ENCODE measurements around the gene PRKCH. TPM values are rescaled to one million over a fixed set of nuclear protein-coding genes. Genes with fewer than 3 reads are reported as not detected.

Gene PRKCH
- total RNA-seq, 1 donor from 2014 or later = 0.30 TPM

DNA sequence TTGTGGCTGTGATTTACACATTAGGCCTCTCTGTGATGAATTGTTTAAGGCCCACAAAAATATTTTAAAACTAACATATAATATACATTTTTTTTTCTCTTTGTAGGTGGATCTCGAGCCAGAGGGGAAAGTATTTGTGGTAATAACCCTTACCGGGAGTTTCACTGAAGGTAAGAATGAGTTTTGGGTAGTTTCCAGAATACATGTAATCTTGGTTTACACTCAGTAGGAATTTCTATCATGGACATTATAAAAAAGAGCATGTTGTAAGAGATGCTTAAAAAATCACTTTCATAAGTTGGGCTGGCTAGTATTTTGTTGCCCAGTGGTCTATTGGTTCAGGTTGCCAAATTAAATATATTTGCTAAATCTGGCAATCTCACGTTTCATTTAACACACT is 69.7 kb downstream of the PRKCH start:
- no peak for TF ChIP-seq CTCF (conservative IDR thresholded peaks at IDR 0.05)
- H3K27ac Mint-ChIP-seq (ENCODE audit: unreplicated experiment) = no peak overlapping the region
- H3K4me1 Mint-ChIP-seq = peaks cover 5% of the 10 kb centered on the region
- no peaks in the 10 kb centered on the region for H3K9me3 Mint-ChIP-seq
- no peak for DNase-seq (ENCODE audit: low read depth, low spot score)
- no peaks in the 10 kb centered on the region for H3K36me3 Mint-ChIP-seq (ENCODE audit: low read depth)
- H3K4me3 Mint-ChIP-seq = no peak overlapping the region
- no peaks in the 10 kb centered on the region for H3K27me3 Mint-ChIP-seq (ENCODE audit: low read depth)

DNA sequence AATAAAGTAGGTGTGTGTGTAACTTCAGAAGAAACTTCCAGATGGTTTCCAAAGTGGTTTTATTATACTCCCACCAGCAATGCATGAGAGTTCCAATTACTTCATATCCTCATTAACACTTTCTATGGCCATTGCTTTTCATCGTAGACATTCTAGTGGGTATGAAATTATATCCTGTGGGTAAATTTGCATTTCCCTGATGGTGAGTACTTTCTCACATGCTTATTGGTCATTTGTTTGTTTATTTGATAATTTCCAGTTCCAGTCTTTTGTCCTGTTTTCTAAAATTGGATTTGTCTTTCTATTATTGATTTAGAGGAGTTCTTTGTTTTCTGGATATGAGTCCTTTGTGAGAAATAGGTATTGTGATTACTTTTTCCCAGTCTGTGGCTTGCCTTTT is 70.9 kb downstream of the PRKCH start:
- no peak overlapping the region for H3K4me3 Mint-ChIP-seq

DNA sequence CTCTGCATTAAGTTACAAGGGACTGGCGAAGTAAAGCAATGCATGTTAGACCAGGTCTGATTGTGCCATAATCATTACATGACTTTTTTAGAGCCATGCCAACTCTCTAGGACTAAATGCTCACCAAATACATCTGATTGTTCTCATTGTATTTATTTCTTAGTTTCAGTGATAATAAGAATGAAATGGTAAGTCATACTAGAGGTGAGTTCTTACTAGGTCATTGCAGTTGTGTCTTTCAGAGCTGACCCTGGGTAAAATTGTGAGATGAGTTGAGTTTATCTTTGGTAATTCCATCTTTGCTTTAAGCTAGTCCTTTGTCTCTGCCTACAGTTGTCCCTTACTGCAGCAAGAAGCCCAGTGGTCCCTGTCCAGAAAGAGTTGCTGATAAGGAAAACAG is 73.2 kb downstream of the PRKCH start:
- Mint-ChIP-seq H3K4me1 (peaks cover 5% of the 10 kb centered on the region), H3K36me3 (ENCODE audit: low read depth) (no peaks in the 10 kb centered on the region), H3K9me3 (no peaks in the 10 kb centered on the region), H3K4me3 (no peak overlapping the region), H3K27ac (ENCODE audit: unreplicated experiment) (no peak overlapping the region), H3K27me3 (ENCODE audit: low read depth) (peaks cover 9% of the 10 kb centered on the region)
- no peak for TF ChIP-seq CTCF (conservative IDR thresholded peaks at IDR 0.05)
- DNase-seq (ENCODE audit: low read depth, low spot score) = no peak

More for the DNA sequence above, 70.9 kb downstream of the PRKCH start:
- TF ChIP-seq CTCF (conservative IDR thresholded peaks at IDR 0.05) = no peak
- H3K27me3 Mint-ChIP-seq (ENCODE audit: low read depth) = peaks cover 2% of the 10 kb centered on the region
- peaks cover 5% of the 10 kb centered on the region for H3K4me1 Mint-ChIP-seq
- no peaks in the 10 kb centered on the region for H3K36me3 Mint-ChIP-seq (ENCODE audit: low read depth)
- H3K9me3 Mint-ChIP-seq = no peaks in the 10 kb centered on the region
- no peak overlapping the region for H3K27ac Mint-ChIP-seq (ENCODE audit: unreplicated experiment)
- DNase-seq (ENCODE audit: low read depth, low spot score) = no peak

DNA sequence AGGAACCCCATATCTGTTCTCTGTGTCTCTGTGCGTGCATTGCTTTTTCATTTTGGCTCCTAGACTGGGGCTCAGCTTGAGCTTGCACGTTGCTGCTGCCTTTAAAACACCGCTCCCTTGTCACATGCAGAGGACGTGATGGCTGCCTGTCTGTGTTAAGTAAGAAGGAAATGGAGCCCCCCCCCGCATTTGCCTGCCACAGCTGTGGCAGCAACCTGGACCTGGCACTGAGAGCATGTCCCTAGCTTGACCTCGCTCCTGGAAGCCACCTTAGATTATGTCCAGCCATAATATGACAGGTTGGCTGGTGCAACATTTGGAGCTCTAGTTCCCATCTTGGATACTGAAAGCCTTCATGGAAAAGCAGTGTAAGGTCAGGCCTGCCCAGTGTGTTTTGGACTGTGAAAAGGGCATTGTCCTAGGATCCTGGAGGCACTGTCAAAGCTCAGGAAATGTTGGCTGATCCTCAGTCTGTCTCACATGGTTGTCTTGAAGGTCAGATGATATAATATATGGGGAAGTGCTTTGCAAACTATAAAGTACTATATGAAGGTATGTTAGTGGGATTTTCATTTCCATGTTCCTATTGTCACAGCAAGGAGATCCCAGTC is 73.8 kb downstream of the PRKCH start:
- Mint-ChIP-seq H3K27ac (ENCODE audit: unreplicated experiment) (no peak overlapping the region), H3K4me3 (no peak overlapping the region), H3K9me3 (no peaks in the 10 kb centered on the region), H3K27me3 (ENCODE audit: low read depth) (peaks cover 14% of the 10 kb centered on the region), H3K4me1 (peaks cover 5% of the 10 kb centered on the region), H3K36me3 (ENCODE audit: low read depth) (no peaks in the 10 kb centered on the region)
- DNase-seq (ENCODE audit: low read depth, low spot score) = no peak
- TF ChIP-seq CTCF (conservative IDR thresholded peaks at IDR 0.05) = no peak

DNA sequence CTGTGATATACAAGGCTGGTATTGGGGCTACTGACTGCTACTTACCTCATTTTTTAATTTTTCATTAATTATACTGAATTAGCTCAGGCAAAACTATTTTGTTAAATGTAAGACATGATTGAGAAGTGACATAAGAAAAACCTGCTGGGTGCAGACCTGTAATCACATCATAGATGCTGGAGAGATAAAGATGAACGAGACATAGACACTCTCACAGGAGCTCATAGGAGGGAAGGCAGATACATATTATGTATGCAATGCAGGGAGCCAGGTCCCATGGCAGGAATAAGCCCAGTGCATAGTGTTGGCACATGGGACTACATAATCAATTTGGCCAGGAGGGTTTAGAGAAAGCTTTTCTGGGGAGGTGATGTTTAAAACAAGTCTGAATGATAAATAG is 74.9 kb downstream of the PRKCH start:
- Mint-ChIP-seq H3K4me1 (peaks cover 5% of the 10 kb centered on the region), H3K27me3 (ENCODE audit: low read depth) (peaks cover 19% of the 10 kb centered on the region), H3K9me3 (no peaks in the 10 kb centered on the region), H3K36me3 (ENCODE audit: low read depth) (no peaks in the 10 kb centered on the region), H3K4me3 (no peak overlapping the region), H3K27ac (ENCODE audit: unreplicated experiment) (no peak overlapping the region)
- TF ChIP-seq CTCF (conservative IDR thresholded peaks at IDR 0.05) = no peak
- no peak for DNase-seq (ENCODE audit: low read depth, low spot score)
